Adrenal gland (tissue), 12 donors: ENCODE results near the gene BCL2L11. TPM values are rescaled to one million over a fixed set of nuclear protein-coding genes. Genes with fewer than 3 reads are reported as not detected.

Experiments used
- DNase-seq, 7 donors: peaks; one replicate each; pipeline ENCODE4 v3.0.0-alpha.2; 2019 to 2020
- H3K27ac ChIP-seq, 5 donors: fragments of 200-600 bp; sonication (generic) in 4 of 5; 1 replicate in 3 of 5; 2 replicates in 2 of 5; pipeline versions ENCODE4 v1.5.1 to v1.8.0; 2016 to 2020; ENCODE audit warnings: mild to moderate bottlenecking in 1 of 5
- H3K27me3 ChIP-seq: fragments of 200-600 bp; 2 replicates; pipeline ENCODE4 v1.8.0; 2021
- H3K36me3 ChIP-seq, 2 donors: fragments of 200-600 bp; replicated peaks in 1 of 2; 1 replicate in 1 of 2; 2 replicates in 1 of 2; pipeline versions ENCODE4 v1.5.1 to v1.8.0; 2018 to 2022
- H3K4me1 ChIP-seq, 2 donors: fragments of 200-600 bp; replicated peaks in 1 of 2; 1 replicate in 1 of 2; 2 replicates in 1 of 2; pipeline versions ENCODE4 v1.5.1 to v1.8.0; 2018 to 2021
- H3K4me3 ChIP-seq, 4 donors: fragments of 200-600 bp; sonication (generic) in 3 of 4; one replicate each; pipeline ENCODE4 v1.5.1; 2016 to 2018
- H3K9me3 ChIP-seq, 3 donors: fragments of 200-600 bp; sonication (generic) in 1 of 3; replicated peaks in 1 of 3; 1 replicate in 2 of 3; 2 replicates in 1 of 3; pipeline versions ENCODE4 v1.5.1 to v1.8.0; 2016 to 2021
- POLR2A ChIP-seq, 2 donors: fragments of 450-650 bp; IDR thresholded peaks; one replicate each; pipeline ENCODE4 v1.6.1; 2017; ENCODE audit warnings: antibody characterized with exemption in 2 of 2, mild to moderate bottlenecking in 2 of 2, moderate library complexity in 1 of 2
- WGBS, 4 donors: extraction: QIAGEN DNeasy Blood & Tissue Kit in 2 of 4; methylation state at CpG; one replicate each; pipeline versions ENCODE4 v1.1.5 to v1.1.7; 2013 to 2017; 5-methylcytosine and 5-hydroxymethylcytosine counted together
- intact Hi-C, 2 donors: fragments of 100-400 bp; cut with DNase I; formaldehyde crosslinking; loops; one replicate each; pipeline versions ENCODE4 v1.14.1 to v1.15.0; 2022 to 2023
- polyA plus RNA-seq, 3 donors: library from polyadenylated mRNA; stranded (reverse); fragments of 200-250 nt in 2 of 3; fragments of 350-450 nt in 1 of 3; fragmentation: Illumina TruSeq in 1 of 3; extraction: RNeasy Lipid Tissue Mini Kit (QIAGEN cat#74804) in 1 of 3; gene quantifications; one replicate each; pipeline ENCODE4 v1.2.3, GENCODE V29; 2013 to 2014
- total RNA-seq, 9 donors: library from RNA; depleted of rRNA in 4 of 9; stranded (reverse); fragments of >200 nt in 4 of 9; fragments of 120-200 nt in 1 of 9; fragmentation: NEBNext Ultra II Directional in 1 of 9; extraction: Animal tissue kit (Norgen Biotek cat#: 25700) in 1 of 9; gene quantifications; one replicate each; pipeline versions ENCODE4 v1.1.0 to v1.2.4, GENCODE V29; 2013 to 2023
- TF ChIP-seq, protein P1 (sequence below), 6 experiments: fragments of 450-650 bp in 4 of 6; fragments of 200-600 bp in 2 of 6; sonication (generic) in 1 of 6; IDR thresholded peaks; 1 replicate in 5 of 6; 2 replicates in 1 of 6; pipeline versions ENCODE4 v1.5.1 to v1.8.0; 2016 to 2021; ENCODE audit warnings: antibody characterized with exemption in 6 of 6, mild to moderate bottlenecking in 2 of 6, moderate library complexity in 1 of 6
- donor health status: healthy with polysubstance abuse.
- donor health status: Bipolar disorder and iron deficiency.
- donor health status: DM: yes; HTN: yes; CAD: no.
- donor health status: DM: no; HTN: no; CAD: no.
- donor health status: DM: no; HTN: no; CAD: no.
- donor health status: DM: yes; HTN: yes; CAD: no.

BCL2L11 gene
- total and polyA plus RNA-seq, 12 donors = 2.5 to 165 (median 15.7) TPM

DNA sequence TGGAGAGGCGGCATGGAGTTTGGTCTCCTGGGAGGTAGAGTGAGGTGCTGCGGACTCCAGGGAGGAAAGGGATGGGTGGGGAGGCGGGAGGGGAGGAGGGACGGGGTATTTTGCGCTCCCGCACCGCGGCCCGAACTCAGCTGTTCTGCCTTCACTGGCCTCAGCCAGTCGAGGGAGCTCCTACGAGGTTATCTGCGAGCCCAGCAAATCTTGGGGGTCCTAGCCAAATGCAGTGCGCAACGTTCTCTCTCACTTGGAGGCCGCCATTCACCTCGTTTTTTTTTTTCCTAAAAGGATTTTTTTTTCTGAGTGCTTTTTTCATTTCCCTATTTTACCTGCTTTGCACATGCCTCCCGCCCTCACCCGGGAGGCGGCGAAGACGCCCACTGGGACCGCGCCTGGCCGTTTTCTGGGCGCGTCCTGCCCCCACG, 877 bp upstream of the BCL2L11 start:
- 27 to 30% (median 29%) methylated on average over 25 to 27 of the region's 27 CpGs for WGBS, 4 donors
- Histone ChIP-seq H3K36me3 (no peaks in the 10 kb centered on the region), H3K27ac (peak overlapping the region in 2 of 5 donors; percentile 90 to 96), H3K27me3 (no peaks in the 10 kb centered on the region), H3K9me3 (no peaks in the 10 kb centered on the region), H3K4me1 (peaks cover 5 to 35% of the 10 kb centered on the region in 2 donors), H3K4me3 (peak overlapping the region in 3 of 4 donors; percentile 11 to 74 (median 65))
- no peak for DNase-seq
- TF ChIP-seq, protein P1, sequence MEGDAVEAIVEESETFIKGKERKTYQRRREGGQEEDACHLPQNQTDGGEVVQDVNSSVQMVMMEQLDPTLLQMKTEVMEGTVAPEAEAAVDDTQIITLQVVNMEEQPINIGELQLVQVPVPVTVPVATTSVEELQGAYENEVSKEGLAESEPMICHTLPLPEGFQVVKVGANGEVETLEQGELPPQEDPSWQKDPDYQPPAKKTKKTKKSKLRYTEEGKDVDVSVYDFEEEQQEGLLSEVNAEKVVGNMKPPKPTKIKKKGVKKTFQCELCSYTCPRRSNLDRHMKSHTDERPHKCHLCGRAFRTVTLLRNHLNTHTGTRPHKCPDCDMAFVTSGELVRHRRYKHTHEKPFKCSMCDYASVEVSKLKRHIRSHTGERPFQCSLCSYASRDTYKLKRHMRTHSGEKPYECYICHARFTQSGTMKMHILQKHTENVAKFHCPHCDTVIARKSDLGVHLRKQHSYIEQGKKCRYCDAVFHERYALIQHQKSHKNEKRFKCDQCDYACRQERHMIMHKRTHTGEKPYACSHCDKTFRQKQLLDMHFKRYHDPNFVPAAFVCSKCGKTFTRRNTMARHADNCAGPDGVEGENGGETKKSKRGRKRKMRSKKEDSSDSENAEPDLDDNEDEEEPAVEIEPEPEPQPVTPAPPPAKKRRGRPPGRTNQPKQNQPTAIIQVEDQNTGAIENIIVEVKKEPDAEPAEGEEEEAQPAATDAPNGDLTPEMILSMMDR (IDR thresholded peaks at IDR 0.05) = no peak
- TF ChIP-seq POLR2A (IDR thresholded peaks at IDR 0.05) = no peak
- intact Hi-C loops = loop anchor here in 1 of 2 donors (10.0 kb wide), 1 partner anchor 585 kb away; no protein-coding TSS in a partner anchor

DNA sequence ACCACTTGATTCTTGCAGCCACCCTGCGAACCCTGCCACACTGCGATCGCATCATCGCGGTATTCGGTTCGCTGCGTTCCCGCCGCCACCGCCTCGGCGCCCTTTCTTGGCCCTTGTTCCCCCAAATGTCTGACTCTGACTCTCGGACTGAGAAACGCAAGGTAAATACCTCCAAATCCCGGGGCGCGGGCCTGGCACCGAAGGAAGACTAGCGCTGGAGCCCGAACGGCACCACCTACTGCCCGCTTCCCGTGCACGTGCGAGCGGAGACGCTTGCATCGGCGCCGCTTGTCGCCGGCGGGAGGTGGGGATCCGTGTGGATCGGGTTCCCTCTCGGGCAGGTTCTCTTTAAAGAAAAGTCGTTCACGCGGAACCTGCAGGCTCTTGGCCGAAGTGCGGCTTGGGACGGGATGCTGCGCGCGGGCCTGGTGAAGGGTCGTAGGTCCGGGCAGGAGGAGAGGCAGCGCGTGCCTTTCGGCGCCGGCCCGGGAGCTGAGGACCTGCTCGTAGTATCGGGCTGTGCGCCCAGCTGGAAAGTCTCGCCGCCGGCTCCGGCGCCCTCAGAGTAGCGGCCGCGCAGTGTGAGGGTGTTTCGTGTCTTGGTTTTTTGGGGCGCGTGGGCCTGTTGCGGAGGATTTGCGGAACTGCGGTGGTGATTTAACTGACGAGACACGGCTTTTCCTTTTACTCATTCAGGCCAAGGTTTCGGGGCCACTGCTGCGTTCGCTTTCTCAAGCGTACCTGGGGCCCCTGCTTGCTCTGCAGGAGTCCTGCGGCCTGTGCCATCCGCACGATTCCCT, 514 bp downstream of the BCL2L11 start:
- Histone ChIP-seq H3K27me3 (no peaks in the 10 kb centered on the region), H3K36me3 (peaks cover 0 to 10% of the 10 kb centered on the region in 2 donors), H3K27ac (peak overlapping the region; percentile 3 to 99 (median 90)), H3K4me3 (peak overlapping the region; percentile 57 to 74 (median 68)), H3K9me3 (no peaks in the 10 kb centered on the region), H3K4me1 (peaks cover 5 to 41% of the 10 kb centered on the region in 2 donors)
- DNase-seq = peak; percentile 40 to 72 (median 64)
- TF ChIP-seq POLR2A (IDR thresholded peaks at IDR 0.05) = no peak
- TF ChIP-seq, protein P1 (IDR thresholded peaks at IDR 0.05) = peak in 1 of 6 experiments; percentile 4
- WGBS, 4 donors = 0 to 1% (median 0%) methylated on average over 38 to 80 of the region's 80 CpGs
- intact Hi-C loops = no loop called here

DNA sequence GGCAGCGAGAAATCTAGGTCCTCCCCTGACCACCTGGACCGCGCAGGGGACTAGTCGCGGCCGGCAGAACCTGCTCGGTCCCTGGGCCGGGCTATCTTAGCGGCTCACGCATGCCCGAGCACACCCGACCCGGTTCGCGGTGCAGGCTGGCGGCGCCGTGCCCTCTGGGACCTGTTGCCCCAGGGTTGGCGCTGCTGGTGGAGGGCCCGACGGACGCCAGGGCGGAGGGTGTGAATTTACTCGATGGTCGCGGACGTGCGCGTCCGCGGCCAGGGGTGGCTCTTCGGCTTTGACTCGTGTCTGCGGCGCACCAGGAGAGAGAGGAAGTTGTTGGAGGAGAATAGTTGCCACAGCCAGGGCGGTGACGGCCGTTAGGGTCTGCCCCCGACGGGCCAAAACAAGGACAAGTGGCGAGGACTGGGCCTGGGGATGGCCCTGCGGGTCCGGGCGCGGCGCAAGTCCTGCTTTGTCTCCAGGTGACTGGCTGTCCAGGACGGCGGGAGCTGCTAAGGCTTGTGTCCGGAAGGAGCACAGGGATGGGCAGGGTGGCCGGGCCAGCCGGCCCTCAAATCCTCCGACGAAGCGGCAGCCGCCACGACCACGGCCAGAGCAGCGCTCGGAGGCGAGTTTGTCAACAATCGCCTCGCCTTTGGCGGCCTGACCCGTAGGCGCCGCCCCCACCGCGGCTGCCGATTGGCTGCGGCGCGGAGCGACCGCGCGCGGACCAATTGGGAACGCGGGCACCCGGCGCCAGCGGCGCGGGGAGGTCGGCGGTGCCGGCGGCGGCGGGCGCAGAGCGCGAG, 1.3 kb downstream of the BCL2L11 start:
- intact Hi-C loops = no loop called here
- Histone ChIP-seq H3K36me3 (peaks cover 0 to 11% of the 10 kb centered on the region in 2 donors), H3K27ac (peak overlapping the region; percentile 3 to 99 (median 90)), H3K4me3 (peak overlapping the region; percentile 57 to 74 (median 68)), H3K27me3 (no peaks in the 10 kb centered on the region), H3K4me1 (peaks cover 5 to 37% of the 10 kb centered on the region in 2 donors), H3K9me3 (no peaks in the 10 kb centered on the region)
- TF ChIP-seq, protein P1 (IDR thresholded peaks at IDR 0.05) = no peak
- peak in 1 of 2 donors; percentile 94 for TF ChIP-seq POLR2A (IDR thresholded peaks at IDR 0.05)
- WGBS, 4 donors = 1 to 2% (median 1%) methylated on average over 18 to 93 of the region's 93 CpGs
- DNase-seq = peak; percentile 86 to 93 (median 90)
